Ascending aorta (tissue), 2 donors: ENCODE data around the gene SDK2. TPM values are rescaled to one million over a fixed set of nuclear protein-coding genes. Genes with fewer than 3 reads are reported as not detected.

Experiments used
- DNase-seq, 2 donors: peaks; one replicate each; pipeline ENCODE4 v3.0.0-alpha.2; 2019; ENCODE audit warnings: low spot score in 2 of 2
- H3K27ac ChIP-seq, 2 donors: fragments of 200-600 bp; sonication (generic); one replicate each; pipeline ENCODE4 v1.5.1; 2016 to 2017; ENCODE audit warnings: mild to moderate bottlenecking in 1 of 2
- H3K27me3 ChIP-seq: fragments of 200-600 bp; sonication (generic); one replicate; pipeline ENCODE4 v1.5.1; 2017
- H3K36me3 ChIP-seq, 2 donors: fragments of 200-600 bp; sonication (generic); one replicate each; pipeline ENCODE4 v1.5.1; 2016
- H3K4me1 ChIP-seq, 2 donors: fragments of 200-600 bp; sonication (generic); one replicate each; pipeline ENCODE4 v1.5.1; 2016 to 2017; ENCODE audit warnings: mild to moderate bottlenecking in 1 of 2
- H3K4me3 ChIP-seq, 2 donors: fragments of 200-600 bp; sonication (generic); one replicate each; pipeline ENCODE4 v1.5.1; 2016 to 2017; ENCODE audit warnings: mild to moderate bottlenecking in 1 of 2
- H3K9me3 ChIP-seq, 2 donors: fragments of 200-600 bp; sonication (generic); one replicate each; pipeline ENCODE4 v1.5.1; 2016
- CTCF ChIP-seq, 3 experiments: fragments of 200-600 bp in 2 of 3; fragments of 450-650 bp in 1 of 3; sonication (generic) in 2 of 3; IDR thresholded peaks; one replicate each; pipeline ENCODE4 v1.5.1; 2016 to 2019; ENCODE audit warnings: antibody characterized with exemption in 3 of 3, mild to moderate bottlenecking in 1 of 3, moderate library complexity in 1 of 3
- intact Hi-C: fragments of 100-400 bp; cut with DNase I; formaldehyde crosslinking; loops from one replicate; pipeline ENCODE4 v1.15.1; 2023
- total RNA-seq: library from RNA; depleted of rRNA; stranded (reverse); fragments of >200 nt; gene quantifications from one replicate; pipeline ENCODE4 v1.1.0, GENCODE V29; 2016

SDK2 gene
- total RNA-seq, 1 donor from 2014 or later = 8.1 TPM

- DNase-seq = no peak
- Histone ChIP-seq H3K4me3 (no peak overlapping the region), H3K4me1 (no peaks in the 10 kb centered on the region), H3K27me3 (no peaks in the 10 kb centered on the region), H3K9me3 (no peaks in the 10 kb centered on the region), H3K27ac (no peak overlapping the region), H3K36me3 (no peaks in the 10 kb centered on the region)
- intact Hi-C loops = no loop called here
- TF ChIP-seq CTCF (IDR thresholded peaks at IDR 0.05) = no peak
These were observed 16.1 kb upstream of the SDK2 start for GRCh38 chr17:73660366-73660765.

DNA sequence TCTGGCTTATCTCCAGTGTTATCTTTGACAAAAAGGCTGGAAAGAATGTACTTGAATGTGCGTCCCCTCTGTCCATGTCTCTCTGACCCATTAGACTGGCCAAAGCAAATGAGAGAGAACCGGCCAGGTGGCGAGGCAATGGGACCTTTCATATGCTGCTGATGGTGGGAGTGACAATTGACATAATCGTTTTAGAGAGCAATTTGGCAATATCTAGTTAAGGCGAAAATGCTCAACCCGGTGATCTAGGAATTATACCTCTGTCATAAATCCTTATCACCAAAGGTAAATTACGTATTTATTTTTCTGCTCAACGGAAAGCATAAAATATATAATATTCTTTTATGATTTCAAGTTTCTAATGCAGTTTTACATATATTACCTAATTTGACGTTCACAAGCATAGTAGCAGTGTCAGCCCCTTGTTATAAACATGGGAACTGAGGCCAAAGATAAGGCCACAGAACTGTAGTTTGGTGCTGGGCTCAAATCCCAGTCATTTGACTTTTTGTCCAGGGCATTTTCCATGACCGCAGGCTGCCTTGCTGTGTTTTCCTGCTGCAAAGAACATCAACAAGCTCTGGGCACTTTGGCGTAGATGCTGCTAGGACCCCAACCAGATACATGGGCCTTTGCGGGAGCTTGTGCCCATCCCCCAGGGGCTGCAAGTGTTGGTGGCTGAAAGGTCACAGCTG, 14.7 kb upstream of the SDK2 start:
- Histone ChIP-seq H3K27ac (no peak overlapping the region), H3K9me3 (peaks cover 0 to 6% of the 10 kb centered on the region in 2 donors), H3K4me3 (no peak overlapping the region), H3K4me1 (no peaks in the 10 kb centered on the region), H3K36me3 (no peaks in the 10 kb centered on the region), H3K27me3 (no peaks in the 10 kb centered on the region)
- no peak for DNase-seq
- TF ChIP-seq CTCF (IDR thresholded peaks at IDR 0.05) = no peak
- intact Hi-C loops = loop anchor here (10.0 kb wide), 1 partner anchor 54 kb away; no protein-coding TSS in a partner anchor

DNA sequence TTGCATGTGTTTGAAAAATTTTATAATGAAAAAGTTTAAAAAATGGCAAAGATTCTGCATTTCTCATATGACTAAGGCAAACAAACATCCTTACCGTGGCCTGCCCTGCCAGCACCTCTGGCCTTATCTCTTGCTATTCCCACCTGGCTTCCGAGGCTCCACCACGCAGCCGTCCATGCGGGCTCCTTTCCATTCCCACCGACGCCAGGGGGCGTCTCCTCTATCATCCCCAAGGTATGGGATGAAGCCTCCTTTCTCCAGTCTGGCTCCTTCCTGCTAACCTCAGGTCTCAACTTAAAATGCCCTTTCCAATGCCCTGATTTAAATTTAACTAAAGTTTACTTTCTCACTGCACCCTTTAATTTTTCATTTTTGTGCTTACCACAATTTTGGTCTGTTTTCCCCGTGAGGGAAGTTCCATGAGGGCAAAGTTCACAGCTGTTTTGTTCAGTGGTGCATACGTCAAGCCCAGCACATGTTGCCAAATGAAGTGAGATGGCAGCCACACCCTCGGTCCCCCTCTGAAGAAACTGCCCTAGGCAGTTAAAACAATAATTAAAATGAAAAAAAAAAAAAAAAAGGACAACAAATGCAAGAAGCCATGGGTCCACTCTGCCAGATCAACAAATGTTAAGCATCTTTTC, 13.3 kb upstream of the SDK2 start:
- peaks cover 0 to 12% of the 10 kb centered on the region in 2 donors for H3K9me3 ChIP-seq
- intact Hi-C loops = loop anchor here (10.0 kb wide), 1 partner anchor 53 kb away; no protein-coding TSS in a partner anchor
- peak in 2 of 3 experiments; percentile 35 to 45 for TF ChIP-seq CTCF (IDR thresholded peaks at IDR 0.05)
- no peaks in the 10 kb centered on the region for H3K4me1 ChIP-seq
- H3K27ac ChIP-seq = no peak overlapping the region
- H3K4me3 ChIP-seq = no peak overlapping the region
- no peaks in the 10 kb centered on the region for H3K27me3 ChIP-seq
- no peak for DNase-seq
- H3K36me3 ChIP-seq = no peaks in the 10 kb centered on the region

GRCh38 chr17:73654241-73654640, 10.0 kb upstream of the SDK2 start:
- DNase-seq = no peak
- H3K36me3 ChIP-seq = no peaks in the 10 kb centered on the region
- no peaks in the 10 kb centered on the region for H3K27me3 ChIP-seq
- H3K4me1 ChIP-seq = no peaks in the 10 kb centered on the region
- TF ChIP-seq CTCF (IDR thresholded peaks at IDR 0.05) = no peak
- H3K9me3 ChIP-seq = peaks cover 0 to 12% of the 10 kb centered on the region in 2 donors
- no peak overlapping the region for H3K4me3 ChIP-seq
- H3K27ac ChIP-seq = no peak overlapping the region
- intact Hi-C loops = loop anchor here (10.0 kb wide), 1 partner anchor 49 kb away; no protein-coding TSS in a partner anchor

DNA sequence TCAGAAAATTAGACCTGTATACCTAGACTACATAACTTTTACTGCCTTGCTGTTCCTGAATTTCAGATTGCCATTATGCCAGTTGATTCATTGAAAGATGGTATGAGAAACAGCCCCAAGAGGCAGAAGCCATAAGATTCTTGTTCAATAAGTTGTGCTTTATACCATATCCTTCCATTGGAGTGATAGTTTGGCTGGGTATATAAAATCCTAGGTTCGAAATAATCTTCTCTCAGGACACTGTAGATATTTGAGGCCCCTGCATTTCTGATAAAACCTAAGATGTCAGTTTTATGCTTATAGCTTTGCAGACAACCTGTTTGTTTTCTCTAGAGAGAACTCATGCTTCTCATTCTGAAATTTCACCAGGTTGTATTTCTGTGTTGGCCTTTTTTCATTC, 9.6 kb upstream of the SDK2 start:
- Histone ChIP-seq H3K4me1 (no peaks in the 10 kb centered on the region), H3K9me3 (peaks cover 0 to 12% of the 10 kb centered on the region in 2 donors), H3K36me3 (no peaks in the 10 kb centered on the region), H3K27ac (no peak overlapping the region), H3K27me3 (no peaks in the 10 kb centered on the region), H3K4me3 (no peak overlapping the region)
- DNase-seq = no peak
- intact Hi-C loops = loop anchor here (10.0 kb wide), 1 partner anchor 49 kb away; no protein-coding TSS in a partner anchor
- no peak for TF ChIP-seq CTCF (IDR thresholded peaks at IDR 0.05)
